NCI-H2196 (cell line): Measurements from ENCODE around the gene CEP44.

Experiments used
- DNase-seq: peaks from one replicate; lab custom pipeline; 2025; ENCODE audit not compliant: unreplicated experiment; lab: John Stamatoyannopoulos, UW

CEP44 gene

DNA sequence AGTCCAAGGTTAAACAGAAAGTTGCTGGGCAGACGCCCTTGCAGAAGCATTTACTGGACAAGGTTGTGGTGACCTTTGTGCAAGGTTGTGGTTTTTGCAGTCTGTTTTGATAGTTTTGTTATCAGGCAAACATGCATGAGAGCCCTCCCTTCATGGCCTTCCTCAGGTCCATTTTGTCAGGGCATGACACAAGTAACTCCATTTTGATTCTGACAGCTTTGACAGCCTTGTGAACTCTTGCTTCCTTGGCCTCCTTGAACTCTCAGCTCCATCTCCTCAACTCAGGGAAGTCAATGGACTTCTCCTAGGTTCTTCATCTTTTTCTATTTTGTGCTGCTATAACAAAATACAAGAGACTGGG is 97.7 kb downstream of the CEP44 start:
- DNase-seq: no peak
